ENCODE data around the gene PELI2. TPM values are rescaled to one million over a fixed set of nuclear protein-coding genes. Genes with fewer than 3 reads are reported as not detected.

PELI2 gene
- total and polyA plus RNA-seq, 11 donors, result 0.80 to 5.2 (median 3.3) TPM

DNA sequence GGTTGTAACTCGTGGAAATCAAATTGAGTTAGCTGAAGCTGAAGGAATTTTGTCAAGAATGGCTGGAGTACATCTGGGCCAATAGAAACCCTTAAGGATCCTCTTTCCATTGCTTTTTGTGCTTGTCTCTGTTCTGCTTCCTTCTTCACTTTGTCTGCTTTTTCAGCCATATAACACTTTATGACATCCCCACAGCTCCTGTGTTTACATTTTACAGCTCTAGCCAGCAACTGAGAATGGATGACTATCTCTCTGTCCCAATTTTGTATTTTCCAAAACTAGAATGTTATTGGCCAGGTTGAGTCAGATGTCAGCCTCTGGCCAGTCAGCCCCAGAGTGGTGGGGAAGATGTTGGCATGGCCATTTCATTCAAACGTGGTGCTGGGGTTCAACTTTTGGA, 57.6 kb downstream of the PELI2 start:
- WGBS, 4 donors, result 82 to 92% (median 82%) methylated on average over 2 of the region's 2 CpGs
- TF ChIP-seq, protein P1, sequence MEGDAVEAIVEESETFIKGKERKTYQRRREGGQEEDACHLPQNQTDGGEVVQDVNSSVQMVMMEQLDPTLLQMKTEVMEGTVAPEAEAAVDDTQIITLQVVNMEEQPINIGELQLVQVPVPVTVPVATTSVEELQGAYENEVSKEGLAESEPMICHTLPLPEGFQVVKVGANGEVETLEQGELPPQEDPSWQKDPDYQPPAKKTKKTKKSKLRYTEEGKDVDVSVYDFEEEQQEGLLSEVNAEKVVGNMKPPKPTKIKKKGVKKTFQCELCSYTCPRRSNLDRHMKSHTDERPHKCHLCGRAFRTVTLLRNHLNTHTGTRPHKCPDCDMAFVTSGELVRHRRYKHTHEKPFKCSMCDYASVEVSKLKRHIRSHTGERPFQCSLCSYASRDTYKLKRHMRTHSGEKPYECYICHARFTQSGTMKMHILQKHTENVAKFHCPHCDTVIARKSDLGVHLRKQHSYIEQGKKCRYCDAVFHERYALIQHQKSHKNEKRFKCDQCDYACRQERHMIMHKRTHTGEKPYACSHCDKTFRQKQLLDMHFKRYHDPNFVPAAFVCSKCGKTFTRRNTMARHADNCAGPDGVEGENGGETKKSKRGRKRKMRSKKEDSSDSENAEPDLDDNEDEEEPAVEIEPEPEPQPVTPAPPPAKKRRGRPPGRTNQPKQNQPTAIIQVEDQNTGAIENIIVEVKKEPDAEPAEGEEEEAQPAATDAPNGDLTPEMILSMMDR (IDR thresholded peaks at IDR 0.05), result no peak
- TF ChIP-seq POLR2A (IDR thresholded peaks at IDR 0.05), result no peak
- no peak for ATAC-seq

DNA sequence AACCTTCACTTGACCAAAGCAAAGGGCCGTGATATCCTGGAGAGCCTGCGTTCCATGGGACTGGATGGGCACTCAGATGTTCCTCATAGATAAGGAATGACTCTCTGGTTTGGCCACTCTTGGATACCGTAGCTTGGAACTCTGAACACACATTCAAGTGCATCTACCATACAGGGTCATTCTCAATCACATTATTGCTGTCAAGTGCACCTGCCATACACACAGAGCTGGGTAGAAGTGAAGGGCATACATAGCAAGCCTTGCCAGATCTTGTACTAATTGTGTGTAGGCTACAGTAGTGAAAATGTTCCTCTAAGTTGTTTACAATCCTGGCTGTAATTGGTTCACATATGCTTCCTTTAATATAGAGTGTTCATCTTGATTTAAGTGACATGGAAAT, 58.3 kb downstream of the PELI2 start:
- H3K9me3 ChIP-seq, result no peaks in the 10 kb centered on the region
- H3K4me1 ChIP-seq, result peaks cover 0 to 29% (median 5%) of the 10 kb centered on the region in 12 donors
- TF ChIP-seq, protein P1 (IDR thresholded peaks at IDR 0.05), result no peak
- no peak for TF ChIP-seq POLR2A (IDR thresholded peaks at IDR 0.05)
- H3K27me3 ChIP-seq, result no peaks in the 10 kb centered on the region
- H3K4me3 ChIP-seq, result no peak overlapping the region
- no peak for DNase-seq
- no peaks in the 10 kb centered on the region for H3K36me3 ChIP-seq
- intact Hi-C loops (cut with DNase I), result no loop called here
- ATAC-seq, result no peak
- no peak overlapping the region for H3K27ac ChIP-seq
- WGBS, 4 donors, result 88 to 100% (median 96%) methylated on average over 3 of the region's 3 CpGs

More for the DNA sequence above, 57.6 kb downstream of the PELI2 start:
- intact Hi-C loops (cut with DNase I), result no loop called here
- Histone ChIP-seq H3K36me3 (no peaks in the 10 kb centered on the region), H3K4me1 (peaks cover 0 to 29% (median 5%) of the 10 kb centered on the region in 12 donors), H3K4me3 (no peak overlapping the region), H3K27me3 (no peaks in the 10 kb centered on the region), H3K27ac (no peak overlapping the region), H3K9me3 (no peaks in the 10 kb centered on the region)
- DNase-seq, result no peak

DNA sequence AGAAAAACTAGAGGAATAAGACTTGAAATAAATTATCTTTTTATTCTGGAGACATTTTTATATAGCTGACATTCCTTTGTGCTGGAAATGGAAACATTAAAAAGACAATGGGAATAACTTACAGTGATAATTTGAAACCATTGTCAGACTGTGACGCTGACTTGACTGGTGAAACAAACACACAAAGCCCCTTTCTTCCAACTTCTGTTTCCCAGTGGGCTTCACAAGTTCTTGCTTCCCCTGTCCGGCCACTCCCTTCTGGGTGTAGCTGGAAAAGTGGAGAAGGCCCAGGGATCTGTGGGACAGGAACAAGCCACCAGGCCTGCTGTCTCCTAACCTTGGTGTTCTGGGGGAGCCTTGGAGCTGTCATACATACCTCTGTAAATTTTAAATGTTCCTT, 58.8 kb downstream of the PELI2 start:
- no peak overlapping the region for H3K27ac ChIP-seq
- intact Hi-C loops (cut with DNase I), result no loop called here
- H3K36me3 ChIP-seq, result no peaks in the 10 kb centered on the region
- WGBS, 4 donors, result 58 to 68% (median 60%) methylated on average over 2 of the region's 2 CpGs
- ATAC-seq, result no peak
- no peak for DNase-seq
- H3K9me3 ChIP-seq, result no peaks in the 10 kb centered on the region
- TF ChIP-seq, protein P1 (IDR thresholded peaks at IDR 0.05), result no peak
- TF ChIP-seq POLR2A (IDR thresholded peaks at IDR 0.05), result no peak
- peaks cover 0 to 28% (median 5%) of the 10 kb centered on the region in 12 donors for H3K4me1 ChIP-seq
- no peak overlapping the region for H3K4me3 ChIP-seq
- H3K27me3 ChIP-seq, result no peaks in the 10 kb centered on the region

DNA sequence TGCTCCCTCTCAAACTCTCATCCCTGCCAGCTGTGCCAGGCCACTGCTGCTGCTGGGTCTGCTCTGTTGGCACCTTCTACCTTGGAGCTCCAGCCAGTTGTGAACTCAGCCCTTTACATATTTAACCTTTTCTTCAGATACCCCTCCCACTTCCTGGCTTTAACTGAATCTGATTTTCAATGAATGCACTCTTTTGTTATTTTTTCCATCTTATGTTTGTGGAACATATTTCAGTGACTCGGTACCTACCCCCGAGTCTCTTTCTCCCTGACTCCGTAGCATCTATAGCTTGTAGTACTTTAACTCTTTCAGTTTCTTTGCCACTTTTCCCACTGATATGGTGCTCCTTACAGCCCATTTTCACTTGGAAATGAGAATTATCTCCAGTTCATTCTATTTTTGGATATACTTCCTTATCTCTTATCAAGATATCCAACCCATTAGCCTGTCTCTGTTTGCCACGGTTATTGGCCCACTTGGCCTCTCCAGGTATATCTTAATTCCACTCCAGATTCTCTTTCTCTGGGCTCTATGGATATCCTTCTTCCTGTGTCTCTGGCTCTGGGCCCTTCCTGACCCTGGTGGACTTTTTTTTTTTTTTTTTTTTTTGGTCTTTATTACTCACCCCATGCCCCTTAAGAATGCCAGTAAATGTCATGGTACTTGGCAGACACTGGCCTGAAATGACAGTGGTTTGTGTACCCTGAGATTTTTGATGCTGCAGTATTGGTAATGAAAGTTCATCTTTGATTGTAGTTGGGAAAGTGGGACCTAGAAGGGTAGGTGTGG, 62.7 kb downstream of the PELI2 start:
- Histone ChIP-seq H3K27ac (no peak overlapping the region), H3K27me3 (no peaks in the 10 kb centered on the region), H3K4me3 (no peak overlapping the region), H3K9me3 (no peaks in the 10 kb centered on the region), H3K4me1 (peaks cover 0 to 18% (median 2%) of the 10 kb centered on the region in 12 donors), H3K36me3 (no peaks in the 10 kb centered on the region)
- intact Hi-C loops (cut with DNase I), result no loop called here
- ATAC-seq (no peak), DNase-seq (no peak)
- WGBS, 4 donors, result 58 to 66% (median 59%) methylated on average over 4 of the region's 4 CpGs
- TF ChIP-seq, protein P1 (IDR thresholded peaks at IDR 0.05), result no peak
- TF ChIP-seq POLR2A (IDR thresholded peaks at IDR 0.05), result no peak
